ENCODE measurements around the gene ME3.

ME3 gene

DNA sequence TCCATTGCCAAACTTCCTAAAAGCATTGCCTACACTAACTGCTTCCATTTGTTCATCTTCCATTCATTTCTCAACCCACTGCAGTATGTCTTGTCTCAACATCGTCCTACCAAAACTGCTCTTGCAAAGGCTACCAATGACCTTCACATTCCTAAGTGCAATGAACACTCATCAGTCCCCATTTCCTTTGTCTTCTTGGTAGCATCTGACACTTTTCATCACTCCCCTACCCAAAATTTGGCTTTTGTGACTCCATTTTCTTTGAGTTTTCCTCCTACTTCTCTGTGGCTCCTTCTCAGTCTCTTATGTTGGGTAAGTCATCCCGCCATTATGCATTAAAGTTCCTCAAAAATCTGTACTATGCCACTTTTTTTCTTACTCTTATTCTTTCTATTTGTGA lies 162.3 kb downstream of the ME3 start:
- TF ChIP-seq, protein P1, sequence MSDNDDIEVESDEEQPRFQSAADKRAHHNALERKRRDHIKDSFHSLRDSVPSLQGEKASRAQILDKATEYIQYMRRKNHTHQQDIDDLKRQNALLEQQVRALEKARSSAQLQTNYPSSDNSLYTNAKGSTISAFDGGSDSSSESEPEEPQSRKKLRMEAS (IDR thresholded peaks at IDR 0.05): no peak
- TF ChIP-seq EGR1 (IDR thresholded peaks at IDR 0.05) (no peak), REST (IDR thresholded peaks at IDR 0.05; ENCODE audit: low read depth) (no peak), TAF1 (IDR thresholded peaks at IDR 0.05; ENCODE audit: low read depth) (no peak), TCF12 (IDR thresholded peaks at IDR 0.05; ENCODE audit: low read depth) (no peak), CREB1 (IDR thresholded peaks at IDR 0.05; ENCODE audit: low read depth) (no peak), TEAD4 (IDR thresholded peaks at IDR 0.05) (no peak)
- TF ChIP-seq, protein P2, sequence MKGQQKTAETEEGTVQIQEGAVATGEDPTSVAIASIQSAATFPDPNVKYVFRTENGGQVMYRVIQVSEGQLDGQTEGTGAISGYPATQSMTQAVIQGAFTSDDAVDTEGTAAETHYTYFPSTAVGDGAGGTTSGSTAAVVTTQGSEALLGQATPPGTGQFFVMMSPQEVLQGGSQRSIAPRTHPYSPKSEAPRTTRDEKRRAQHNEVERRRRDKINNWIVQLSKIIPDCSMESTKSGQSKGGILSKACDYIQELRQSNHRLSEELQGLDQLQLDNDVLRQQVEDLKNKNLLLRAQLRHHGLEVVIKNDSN (IDR thresholded peaks at IDR 0.05): no peak

DNA sequence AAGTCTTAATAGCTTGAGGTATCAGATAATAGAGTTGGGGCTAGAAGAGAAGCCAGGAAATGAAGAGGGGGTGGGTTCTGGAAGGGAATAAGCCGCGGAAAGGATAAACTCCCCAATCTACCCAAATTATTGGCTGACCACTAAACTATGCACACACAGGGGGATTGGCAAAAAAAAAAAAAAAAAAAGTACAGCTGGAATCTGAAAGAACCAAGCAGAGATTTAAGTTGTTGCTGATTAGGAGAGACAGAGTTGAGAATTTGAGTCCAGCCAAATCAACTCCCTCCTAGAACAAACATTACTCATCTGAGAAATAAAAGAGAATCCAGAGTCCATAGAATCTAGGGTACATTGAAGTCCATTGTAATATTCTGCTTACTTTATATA lies 162.8 kb downstream of the ME3 start:
- TF ChIP-seq TEAD4 (IDR thresholded peaks at IDR 0.05) (no peak), CEBPB (IDR thresholded peaks at IDR 0.05) (no peak), TCF12 (IDR thresholded peaks at IDR 0.05; ENCODE audit: low read depth) (no peak), TAF1 (IDR thresholded peaks at IDR 0.05; ENCODE audit: low read depth) (no peak), REST (IDR thresholded peaks at IDR 0.05; ENCODE audit: low read depth) (no peak), RAD21 (IDR thresholded peaks at IDR 0.05; ENCODE audit: low read depth) (no peak), YY1 (IDR thresholded peaks at IDR 0.05; ENCODE audit: low read depth) (no peak), ZBTB7A (IDR thresholded peaks at IDR 0.05; ENCODE audit: low read depth) (no peak), FOXM1 (IDR thresholded peaks at IDR 0.05; ENCODE audit: borderline replicate concordance, low read depth) (no peak), EGR1 (IDR thresholded peaks at IDR 0.05) (no peak), NFIC (IDR thresholded peaks at IDR 0.05) (no peak), CREB1 (IDR thresholded peaks at IDR 0.05; ENCODE audit: low read depth) (no peak), EP300 (IDR thresholded peaks at IDR 0.05; ENCODE audit: borderline replicate concordance) (no peak)
- TF ChIP-seq, protein P1 (IDR thresholded peaks at IDR 0.05): no peak
- TF ChIP-seq, protein P2 (IDR thresholded peaks at IDR 0.05): no peak

DNA sequence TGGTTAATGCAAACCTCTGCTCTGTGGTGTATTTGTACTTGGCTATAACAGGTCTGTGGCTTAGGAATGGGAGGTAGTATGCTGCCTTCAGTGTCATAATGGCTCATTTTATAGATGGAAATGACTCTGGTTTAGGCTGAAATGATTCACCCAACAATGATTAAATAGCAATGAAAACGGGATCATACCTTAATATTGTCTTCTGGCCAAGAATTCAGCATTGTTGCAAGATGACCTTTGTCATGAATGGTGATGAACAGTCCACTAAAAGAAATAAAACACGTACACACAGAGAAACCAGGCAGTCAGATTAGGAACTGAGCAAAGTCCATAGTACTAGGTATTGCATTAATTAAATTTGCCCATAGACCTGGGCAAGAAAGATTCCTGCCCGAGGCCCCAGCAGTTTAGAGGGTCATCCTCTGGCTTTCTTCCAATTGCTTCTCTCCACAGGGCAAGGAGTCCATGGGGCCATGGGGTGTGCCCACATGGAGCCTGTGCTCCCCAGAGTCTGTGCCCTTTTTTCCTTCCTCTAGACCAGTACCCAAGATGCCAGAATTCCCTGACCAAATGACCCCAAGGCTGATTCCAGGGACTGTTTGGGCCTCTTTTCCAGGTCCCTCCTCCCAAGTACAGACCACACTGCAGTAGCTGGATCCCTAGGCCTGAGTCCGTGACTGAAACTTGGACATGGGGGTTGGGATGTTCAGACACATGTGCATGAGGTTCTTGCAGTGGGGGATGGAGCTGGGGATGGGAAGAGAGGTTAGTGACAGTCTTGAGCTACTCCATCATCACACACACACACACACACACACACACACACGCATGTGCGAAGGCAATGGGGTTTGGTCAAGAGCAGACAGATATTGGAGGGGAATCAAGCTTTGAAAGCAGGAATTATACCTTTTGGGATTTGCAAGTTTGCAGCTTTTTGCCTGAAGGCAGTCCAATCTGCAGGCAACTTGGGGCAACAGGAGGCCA lies 163.5 kb downstream of the ME3 start:
- no peak for TF ChIP-seq TAF1 (IDR thresholded peaks at IDR 0.05; ENCODE audit: low read depth)
- TF ChIP-seq CREB1 (IDR thresholded peaks at IDR 0.05; ENCODE audit: low read depth): no peak
- no peak for TF ChIP-seq CEBPB (IDR thresholded peaks at IDR 0.05)
- TF ChIP-seq, protein P2 (IDR thresholded peaks at IDR 0.05): no peak
- no peak for TF ChIP-seq TCF12 (IDR thresholded peaks at IDR 0.05; ENCODE audit: low read depth)
- TF ChIP-seq RAD21 (IDR thresholded peaks at IDR 0.05; ENCODE audit: low read depth): no peak
- TF ChIP-seq REST (IDR thresholded peaks at IDR 0.05; ENCODE audit: low read depth): no peak
- TF ChIP-seq YY1 (IDR thresholded peaks at IDR 0.05; ENCODE audit: low read depth): no peak
- TF ChIP-seq, protein P1 (IDR thresholded peaks at IDR 0.05): no peak
- TF ChIP-seq TEAD4 (IDR thresholded peaks at IDR 0.05): no peak
- no peak for TF ChIP-seq ZBTB7A (IDR thresholded peaks at IDR 0.05; ENCODE audit: low read depth)
- no peak for TF ChIP-seq FOXM1 (IDR thresholded peaks at IDR 0.05; ENCODE audit: borderline replicate concordance, low read depth)
- no peak for TF ChIP-seq EGR1 (IDR thresholded peaks at IDR 0.05)
- no peak for TF ChIP-seq EP300 (IDR thresholded peaks at IDR 0.05; ENCODE audit: borderline replicate concordance)
- no peak for TF ChIP-seq NFIC (IDR thresholded peaks at IDR 0.05)

Measured in Ishikawa (cell line).